NCI-H460 (cell line): ENCODE measurements around the gene USP36. TPM values are rescaled to one million over a fixed set of nuclear protein-coding genes. Genes with fewer than 3 reads are reported as not detected.
"Not testable (repeated sequence)": the region's sequence is repeated elsewhere in the genome, so short reads cannot be mapped to it uniquely, and the experiment has no call there.

Source experiments
- DNase-seq: peaks from one replicate; pipeline ENCODE4 v3.0.0-alpha.2; 2016; ENCODE audit warnings: low read depth; ENCODE audit errors: extremely low read depth
- polyA plus RNA-seq: library from polyadenylated mRNA; depleted of rRNA; stranded (reverse); fragments of >200 nt; gene quantifications from 2 replicates; pipeline ENCODE4 v1.2.3, GENCODE V29; 2014; cell fraction: nucleus; rRNA removed
- total RNA-seq: library from RNA; depleted of rRNA; stranded (reverse); fragments of >200 nt; shearing (Covaris generic); gene quantifications from 2 replicates; pipeline ENCODE4 v1.2.3, GENCODE V29; 2014; rRNA removed

USP36 gene
- 49.0 and 55.5 TPM in 2 replicates for total RNA-seq
- 71.2 and 84.1 TPM in 2 replicates for polyA plus RNA-seq

- peak; percentile 99 for DNase-seq
Observed at GRCh38 chr17:78840780-78841611, at the start of gene USP36. Gene USP36 (minus strand): TSS chr17:78840814. CDS start chr17:78836363, 4,451 bp downstream.

DNA sequence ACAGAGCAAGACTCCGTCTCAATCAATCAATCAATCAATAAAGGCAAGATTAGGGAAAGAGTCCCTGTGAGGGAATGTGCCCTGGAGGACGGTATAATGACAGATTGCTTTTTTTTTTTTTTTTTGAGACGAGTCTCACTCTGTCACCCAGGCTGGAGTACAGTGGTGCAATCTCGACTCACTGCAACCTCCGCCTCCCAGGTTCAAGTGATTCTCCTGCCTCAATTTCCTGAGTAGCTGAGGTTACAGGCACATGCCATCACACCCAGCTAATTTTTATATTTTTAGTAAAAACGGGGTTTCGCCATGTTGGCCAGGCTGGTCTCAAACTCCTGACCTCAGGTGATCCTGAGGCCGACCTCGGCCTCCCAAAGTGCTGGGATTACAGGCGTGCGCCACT is 49.5 kb upstream of the USP36 start:
- DNase-seq: not testable (repeated sequence)

- DNase-seq: no peak
Observed at GRCh38 chr17:78889531-78889930, 48.9 kb upstream of the USP36 start.

DNA sequence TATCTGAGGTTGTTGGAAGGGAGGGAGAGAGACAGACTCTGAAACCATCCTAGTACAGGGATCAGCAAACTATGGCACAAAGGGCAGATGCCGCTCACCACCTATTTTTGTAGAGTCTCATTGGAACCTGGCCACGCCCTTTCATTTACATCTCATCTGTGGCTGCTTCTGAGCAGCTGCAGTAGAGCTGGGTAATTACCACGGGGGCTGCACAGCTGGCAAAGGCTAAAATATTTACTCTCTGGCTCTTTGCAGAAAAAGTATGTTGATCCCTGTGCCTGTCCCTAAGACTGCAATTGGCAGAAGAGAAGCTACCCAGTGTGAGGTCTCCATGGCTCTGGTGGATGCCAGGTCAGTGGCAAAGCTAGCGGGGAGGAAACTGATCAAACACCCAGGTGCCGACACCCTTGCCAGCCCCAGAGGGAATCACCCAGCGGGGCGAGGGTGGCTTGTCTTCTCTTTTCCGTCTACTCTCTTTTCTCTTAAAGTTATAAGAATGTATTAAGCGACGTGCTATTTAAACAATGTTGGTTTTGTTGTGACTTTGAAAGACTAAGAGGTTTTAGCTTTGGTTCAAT is 48.4 kb upstream of the USP36 start:
- no peak for DNase-seq

GRCh38 chr17:78886954-78887353 is 46.3 kb upstream of the USP36 start:
- no peak for DNase-seq

DNA sequence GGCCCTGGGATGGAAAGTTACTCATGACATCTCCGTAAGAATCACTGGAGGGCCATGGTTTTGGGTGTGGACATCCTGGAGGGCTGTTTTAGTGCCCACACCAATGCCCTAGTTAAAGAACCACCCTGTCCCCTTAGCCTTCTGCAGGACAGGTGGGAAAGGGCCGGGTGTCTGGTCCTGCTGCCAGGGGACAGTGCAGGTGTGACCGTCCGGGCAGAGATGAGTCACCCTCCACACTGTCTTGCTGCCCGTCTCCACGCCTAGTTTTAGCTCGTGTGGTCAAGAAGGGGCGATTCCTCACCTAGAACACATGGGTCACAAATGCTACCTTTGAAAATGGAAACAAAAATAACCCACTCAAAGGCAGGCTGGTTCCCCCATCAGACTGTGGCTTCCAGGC is 45.3 kb upstream of the USP36 start:
- DNase-seq: no peak

- DNase-seq: no peak
Observed at GRCh38 chr17:78884876-78885667, 44.5 kb upstream of the USP36 start.

- DNase-seq: no peak
Observed at GRCh38 chr17:78884148-78884825, 43.7 kb upstream of the USP36 start.

DNA sequence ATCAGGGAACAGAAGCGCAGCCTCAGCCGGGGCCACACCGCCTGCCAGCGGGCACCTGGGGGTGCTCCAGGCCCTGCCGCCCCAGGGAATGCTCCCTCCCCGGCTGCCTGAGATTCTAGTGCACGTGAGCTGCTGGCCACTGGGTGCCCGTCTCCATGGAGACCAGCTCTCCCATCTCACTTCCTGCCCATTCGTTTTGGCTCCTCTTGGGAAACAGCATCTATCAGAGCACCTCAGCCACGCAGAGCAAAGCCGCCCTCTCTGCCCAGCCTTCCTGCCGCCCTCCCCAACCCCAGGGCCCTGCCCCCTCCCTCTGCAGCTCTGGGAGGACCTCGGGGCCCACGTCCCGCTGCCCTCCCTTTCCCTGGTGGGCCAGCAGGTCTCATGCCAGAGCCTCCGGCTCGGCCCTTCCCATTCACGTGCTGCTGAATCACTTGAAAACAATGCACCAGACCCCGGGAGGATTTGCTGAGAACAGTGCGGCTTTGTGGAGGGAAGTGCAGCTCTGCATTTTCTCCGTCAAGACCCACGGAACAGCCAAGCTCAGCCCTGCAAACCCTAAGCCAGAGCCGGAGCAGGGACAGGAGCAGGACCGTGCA is 43.0 kb upstream of the USP36 start:
- DNase-seq: peak; percentile 57

- peak; percentile 81 for DNase-seq
Observed at GRCh38 chr17:78883089-78883532, 42.5 kb upstream of the USP36 start.

GRCh38 chr17:78882540-78883088 is 42.0 kb upstream of the USP36 start:
- no peak for DNase-seq

DNA sequence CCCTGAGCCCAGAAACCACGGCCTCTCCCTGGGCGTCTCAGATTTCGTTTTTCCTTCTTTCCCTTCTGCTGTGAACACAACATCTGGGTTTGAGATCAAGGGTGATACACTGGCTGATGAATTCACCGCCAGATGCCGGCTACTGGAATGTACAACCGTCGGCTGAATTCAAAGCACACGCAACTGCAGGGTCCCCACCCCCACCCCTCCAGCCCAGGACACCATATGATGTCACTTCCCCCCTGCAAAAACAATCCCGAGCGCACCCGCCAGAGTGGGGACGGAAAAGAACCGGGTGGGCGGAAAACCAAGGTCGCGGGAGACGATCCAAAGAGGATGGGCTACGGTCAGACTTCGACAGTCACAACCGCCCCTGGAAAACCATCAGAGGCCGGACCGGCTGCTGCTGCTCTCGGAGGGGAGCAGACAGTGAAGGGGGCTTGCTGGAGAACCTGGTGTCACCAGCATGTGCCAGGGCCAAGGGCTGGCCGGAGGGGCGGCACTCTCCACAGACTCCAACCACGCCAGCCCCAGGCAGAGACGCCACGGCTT is 39.1 kb upstream of the USP36 start:
- DNase-seq: no peak

DNA sequence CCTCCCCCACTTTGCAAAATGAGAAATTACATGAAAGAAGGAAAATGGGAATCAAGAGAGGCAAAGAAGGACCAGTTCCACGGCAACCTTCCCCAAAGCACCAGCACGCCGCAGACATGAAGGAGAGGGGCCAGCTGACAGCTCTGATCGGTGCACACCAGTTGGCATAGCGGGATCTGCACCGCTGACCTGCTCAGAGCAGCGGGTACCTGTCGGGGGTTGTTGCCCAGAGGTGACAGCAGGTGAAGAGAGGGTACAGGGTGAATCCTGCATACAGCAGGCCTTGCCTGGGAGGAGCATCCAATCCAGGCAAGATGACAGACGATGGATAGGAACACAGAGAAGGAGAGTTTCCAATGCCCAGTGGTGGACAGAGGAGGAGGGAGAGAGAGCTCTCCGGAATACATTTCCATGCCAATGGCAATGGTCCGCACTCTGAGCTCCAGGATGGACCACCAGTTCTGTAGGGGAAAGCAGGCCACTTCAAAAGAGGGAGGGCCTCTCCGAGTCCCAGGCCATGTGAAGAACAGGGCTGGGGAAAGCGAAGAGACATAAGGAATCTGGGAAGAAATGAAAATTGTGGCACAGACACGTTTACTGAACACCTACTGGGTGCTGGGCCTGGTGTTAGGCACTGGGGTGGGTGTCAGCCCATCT is 38.4 kb upstream of the USP36 start:
- DNase-seq: no peak

GRCh38 chr17:78878261-78878660 is 37.6 kb upstream of the USP36 start:
- DNase-seq: no peak

- DNase-seq: not testable (repeated sequence)
Observed at GRCh38 chr17:78876954-78877517, 36.4 kb upstream of the USP36 start.

GRCh38 chr17:78876094-78876597 is 35.5 kb upstream of the USP36 start:
- no peak for DNase-seq

DNA sequence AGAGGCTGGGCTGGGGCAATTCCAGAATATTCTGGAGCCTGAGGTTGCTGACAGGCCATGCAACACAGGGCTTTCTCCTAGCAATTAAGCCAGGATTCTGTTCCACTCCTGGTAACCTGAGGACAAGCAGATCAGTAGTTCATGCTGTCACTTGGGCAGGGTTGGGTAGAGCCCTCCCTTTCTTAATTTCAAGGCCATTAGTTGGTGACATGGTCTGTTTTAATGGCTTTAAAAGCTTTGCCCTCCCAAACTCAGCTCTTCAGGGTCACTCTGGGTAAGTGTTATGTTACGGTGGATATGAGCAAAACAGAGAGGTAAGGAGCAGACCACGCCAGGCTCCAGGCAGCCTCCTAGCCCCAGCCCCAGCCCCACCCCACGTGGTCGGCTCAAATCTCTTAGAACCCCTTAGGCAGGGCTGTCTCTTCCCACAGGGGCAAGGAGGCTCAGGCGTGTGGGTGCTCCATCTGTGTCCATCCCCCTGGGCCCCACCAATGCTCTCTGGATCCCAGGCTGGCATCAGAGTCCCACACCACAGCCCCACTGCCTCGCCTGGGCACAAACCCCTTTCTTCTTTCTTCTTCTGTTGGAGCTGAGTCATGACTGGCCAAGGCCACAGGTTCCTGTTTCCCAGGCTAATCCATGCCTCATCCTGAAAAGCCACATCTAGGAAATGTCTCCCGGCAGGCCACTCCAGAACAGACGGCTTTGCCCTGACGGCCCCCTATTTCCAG is 34.9 kb upstream of the USP36 start:
- DNase-seq: no peak
